Lower leg skin (tissue), 4 donors: ENCODE data around the gene LDB1. TPM values are rescaled to one million over a fixed set of nuclear protein-coding genes. Genes with fewer than 3 reads are reported as not detected.

Source experiments
- DNase-seq, 2 donors: peaks; one replicate each; pipeline ENCODE4 v3.0.0-alpha.2; 2019; ENCODE audit warnings: low spot score in 2 of 2
- H3K4me3 ChIP-seq: fragments of 200-600 bp; sonication (generic); 2 replicates; pipeline ENCODE4 v1.5.1; 2017; ENCODE audit warnings: mild to moderate bottlenecking, low read depth; ENCODE audit not compliant: poor library complexity, severe bottlenecking
- POLR2A ChIP-seq, 2 donors: fragments of 450-650 bp; IDR thresholded peaks; one replicate each; pipeline ENCODE4 v1.6.1; 2016 to 2017; ENCODE audit warnings: antibody characterized with exemption in 2 of 2, mild to moderate bottlenecking in 1 of 2, moderate library complexity in 1 of 2
- WGBS, 2 donors: methylation state at CpG; one replicate each; pipeline ENCODE4 v1.1.5; 2018; 5-methylcytosine and 5-hydroxymethylcytosine counted together
- intact Hi-C: fragments of 100-400 bp; cut with DNase I; formaldehyde crosslinking; loops from one replicate; pipeline ENCODE4 v1.15.0; 2023; ENCODE audit warnings: low total_unique reads
- total RNA-seq, 4 donors: library from RNA; depleted of rRNA; stranded (reverse); fragments of >200 nt; gene quantifications; one replicate each; pipeline ENCODE4 v1.1.0, GENCODE V29; 2016
- TF ChIP-seq, protein P1 (sequence below), 3 donors: fragments of 450-650 bp; IDR thresholded peaks; one replicate each; pipeline ENCODE4 v1.5.1; 2016; ENCODE audit warnings: antibody characterized with exemption in 3 of 3, mild to moderate bottlenecking in 3 of 3, moderate library complexity in 2 of 3

The LDB1 gene
- total RNA-seq: 100 to 1,000 TPM in 2 of 4 donors, 10 to 100 TPM in 2; 80.3 to 109 (median 102) TPM

GRCh38 chr10:102120142-102120990 lies at the start of gene LDB1:
Gene LDB1, minus strand, starts transcription at chr10:102120368. Its CDS starts 258 bp downstream, at chr10:102120110.
- peak; percentile 77 to 95 for DNase-seq
- 0 to 1% methylated on average over 54 to 84 of the region's 104 CpGs for WGBS, 2 donors
- TF ChIP-seq, protein P1, sequence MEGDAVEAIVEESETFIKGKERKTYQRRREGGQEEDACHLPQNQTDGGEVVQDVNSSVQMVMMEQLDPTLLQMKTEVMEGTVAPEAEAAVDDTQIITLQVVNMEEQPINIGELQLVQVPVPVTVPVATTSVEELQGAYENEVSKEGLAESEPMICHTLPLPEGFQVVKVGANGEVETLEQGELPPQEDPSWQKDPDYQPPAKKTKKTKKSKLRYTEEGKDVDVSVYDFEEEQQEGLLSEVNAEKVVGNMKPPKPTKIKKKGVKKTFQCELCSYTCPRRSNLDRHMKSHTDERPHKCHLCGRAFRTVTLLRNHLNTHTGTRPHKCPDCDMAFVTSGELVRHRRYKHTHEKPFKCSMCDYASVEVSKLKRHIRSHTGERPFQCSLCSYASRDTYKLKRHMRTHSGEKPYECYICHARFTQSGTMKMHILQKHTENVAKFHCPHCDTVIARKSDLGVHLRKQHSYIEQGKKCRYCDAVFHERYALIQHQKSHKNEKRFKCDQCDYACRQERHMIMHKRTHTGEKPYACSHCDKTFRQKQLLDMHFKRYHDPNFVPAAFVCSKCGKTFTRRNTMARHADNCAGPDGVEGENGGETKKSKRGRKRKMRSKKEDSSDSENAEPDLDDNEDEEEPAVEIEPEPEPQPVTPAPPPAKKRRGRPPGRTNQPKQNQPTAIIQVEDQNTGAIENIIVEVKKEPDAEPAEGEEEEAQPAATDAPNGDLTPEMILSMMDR (IDR thresholded peaks at IDR 0.05): no peak
- TF ChIP-seq POLR2A (IDR thresholded peaks at IDR 0.05): peak in 1 of 2 donors; percentile 50
- intact Hi-C loops: no loop called here
- H3K4me3 ChIP-seq: peak within 1 kb of the TSS; percentile 78

- intact Hi-C loops: no loop called here
- no peak for DNase-seq
- WGBS, 2 donors: 22 to 31% methylated on average over 1 of the region's 1 CpG
- TF ChIP-seq POLR2A (IDR thresholded peaks at IDR 0.05): no peak
- TF ChIP-seq, protein P1 (IDR thresholded peaks at IDR 0.05): no peak
- no peak overlapping the region for H3K4me3 ChIP-seq
Observed at GRCh38 chr10:102167861-102168260, 47.7 kb upstream of the LDB1 start.

DNA sequence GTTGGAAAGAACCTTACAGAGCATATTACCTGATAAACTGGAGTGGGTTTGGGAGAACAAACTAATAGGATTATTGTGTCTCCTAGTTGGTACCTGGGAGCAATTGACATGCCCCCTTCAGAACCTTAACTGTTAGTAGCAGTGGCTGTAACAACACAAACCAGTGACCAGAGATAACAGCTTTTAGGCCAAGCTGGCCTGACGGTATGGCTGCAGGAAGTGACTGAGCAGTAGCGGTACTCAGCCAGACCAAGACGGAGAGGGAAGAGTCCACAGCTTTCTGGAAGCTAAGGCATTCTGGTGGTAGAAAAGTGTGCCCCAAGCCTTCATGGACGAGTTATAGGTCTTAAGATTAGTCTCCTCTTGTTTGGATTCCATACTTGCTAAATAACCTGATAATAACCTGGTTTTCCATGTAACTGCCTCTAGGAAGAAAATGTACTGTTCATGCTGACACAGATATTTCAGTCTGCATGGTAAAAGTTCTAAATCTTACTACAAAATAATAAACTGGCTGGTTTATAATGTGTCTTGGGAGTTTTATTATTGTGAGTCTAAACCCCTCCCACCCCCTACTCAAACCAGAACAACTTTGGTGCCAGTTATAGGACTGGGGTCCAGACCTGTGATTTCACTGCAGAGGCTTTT lies 43.3 kb upstream of the LDB1 start:
- no peak for DNase-seq
- no peak overlapping the region for H3K4me3 ChIP-seq
- WGBS, 2 donors: 69 to 72% methylated on average over 4 of the region's 4 CpGs
- intact Hi-C loops: no loop called here
- TF ChIP-seq, protein P1 (IDR thresholded peaks at IDR 0.05): no peak
- TF ChIP-seq POLR2A (IDR thresholded peaks at IDR 0.05): no peak

- H3K4me3 ChIP-seq: no peak overlapping the region
- TF ChIP-seq, protein P1 (IDR thresholded peaks at IDR 0.05): no peak
- no peak for TF ChIP-seq POLR2A (IDR thresholded peaks at IDR 0.05)
- WGBS, 2 donors: 91 to 93% methylated on average over 4 of the region's 4 CpGs
- no peak for DNase-seq
- intact Hi-C loops: no loop called here
Observed at GRCh38 chr10:102159831-102160230, 39.7 kb upstream of the LDB1 start.

DNA sequence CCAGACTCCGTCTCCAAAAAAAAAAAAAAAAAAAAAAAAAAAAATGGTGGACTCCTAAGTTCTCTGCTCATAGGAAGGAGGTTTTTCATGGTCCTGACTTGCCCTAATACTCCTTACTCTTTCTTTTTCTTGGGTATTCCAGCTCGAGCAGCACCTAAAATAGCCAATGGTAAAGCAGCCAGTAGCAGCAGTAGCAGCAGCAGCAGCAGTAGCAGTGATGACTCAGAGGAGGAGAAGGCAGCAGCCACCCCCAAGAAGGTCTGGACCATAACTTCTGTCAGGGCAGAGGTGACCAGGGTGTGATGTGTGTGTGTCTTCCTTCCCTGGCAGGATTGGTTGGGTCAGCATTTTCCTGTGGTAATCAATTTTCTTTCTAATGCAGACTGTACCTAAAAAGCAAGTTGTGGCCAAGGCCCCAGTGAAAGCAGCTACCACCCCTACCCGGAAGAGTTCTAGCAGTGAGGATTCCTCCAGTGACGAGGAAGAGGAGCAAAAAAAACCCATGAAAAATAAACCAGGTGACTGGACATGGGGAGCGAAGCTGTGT lies 39.0 kb upstream of the LDB1 start:
- intact Hi-C loops: no loop called here
- DNase-seq: no peak
- 86 to 92% methylated on average over 5 of the region's 5 CpGs for WGBS, 2 donors
- TF ChIP-seq, protein P1 (IDR thresholded peaks at IDR 0.05): no peak
- no peak for TF ChIP-seq POLR2A (IDR thresholded peaks at IDR 0.05)
- H3K4me3 ChIP-seq: no peak overlapping the region
